ENCODE results near the gene RHBDL1.
A peak's percentile ranks its signal among the peaks of the same experiment; 100 is the strongest.
"Not testable (repeated sequence)": the region's sequence is repeated elsewhere in the genome, so short reads cannot be mapped to it uniquely, and the experiment has no call there.

RHBDL1 gene

DNA sequence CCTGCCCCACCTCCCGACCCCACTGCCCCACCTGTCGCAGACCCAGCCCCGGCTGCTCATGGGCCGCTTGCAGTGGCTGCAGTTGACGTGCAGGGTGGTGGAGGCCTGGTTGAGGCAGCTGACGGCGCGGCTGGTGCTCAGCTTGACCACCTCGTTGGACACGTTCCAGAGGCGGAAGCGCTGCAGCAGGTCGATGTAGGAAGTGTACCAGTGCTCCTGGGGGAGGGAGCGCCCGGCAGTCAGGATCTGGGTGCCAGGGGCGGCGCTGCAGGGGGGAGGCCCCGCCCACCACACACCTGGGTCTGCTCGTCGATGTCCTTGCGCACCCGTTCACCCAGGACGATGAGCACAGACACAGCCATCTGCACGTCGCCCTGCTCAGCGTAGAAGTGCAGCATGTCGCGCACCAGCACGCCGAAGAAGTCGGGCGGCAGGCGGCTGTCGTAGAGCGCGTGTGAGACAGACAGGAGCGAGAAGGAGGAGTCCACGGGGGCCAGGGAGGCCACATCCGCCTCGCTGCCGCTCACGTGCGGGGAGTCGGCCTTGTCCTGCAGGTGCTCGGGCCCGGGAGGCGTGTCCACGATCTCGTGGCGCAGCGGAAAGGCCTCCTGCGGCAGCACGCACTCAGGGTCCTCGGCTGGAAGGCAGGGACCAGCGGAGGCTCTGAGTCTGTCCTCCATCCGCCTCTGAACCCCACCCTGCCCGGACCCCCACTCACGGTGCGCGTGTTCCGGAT lies 9.7 kb downstream of the RHBDL1 start:
- DNase-seq (ENCODE audit: low read depth in 2 of 2), result no peak

GRCh38 chr16:685967-686366 lies 10.5 kb downstream of the RHBDL1 start:
- DNase-seq (ENCODE audit: low read depth in 2 of 2), result no peak

DNA sequence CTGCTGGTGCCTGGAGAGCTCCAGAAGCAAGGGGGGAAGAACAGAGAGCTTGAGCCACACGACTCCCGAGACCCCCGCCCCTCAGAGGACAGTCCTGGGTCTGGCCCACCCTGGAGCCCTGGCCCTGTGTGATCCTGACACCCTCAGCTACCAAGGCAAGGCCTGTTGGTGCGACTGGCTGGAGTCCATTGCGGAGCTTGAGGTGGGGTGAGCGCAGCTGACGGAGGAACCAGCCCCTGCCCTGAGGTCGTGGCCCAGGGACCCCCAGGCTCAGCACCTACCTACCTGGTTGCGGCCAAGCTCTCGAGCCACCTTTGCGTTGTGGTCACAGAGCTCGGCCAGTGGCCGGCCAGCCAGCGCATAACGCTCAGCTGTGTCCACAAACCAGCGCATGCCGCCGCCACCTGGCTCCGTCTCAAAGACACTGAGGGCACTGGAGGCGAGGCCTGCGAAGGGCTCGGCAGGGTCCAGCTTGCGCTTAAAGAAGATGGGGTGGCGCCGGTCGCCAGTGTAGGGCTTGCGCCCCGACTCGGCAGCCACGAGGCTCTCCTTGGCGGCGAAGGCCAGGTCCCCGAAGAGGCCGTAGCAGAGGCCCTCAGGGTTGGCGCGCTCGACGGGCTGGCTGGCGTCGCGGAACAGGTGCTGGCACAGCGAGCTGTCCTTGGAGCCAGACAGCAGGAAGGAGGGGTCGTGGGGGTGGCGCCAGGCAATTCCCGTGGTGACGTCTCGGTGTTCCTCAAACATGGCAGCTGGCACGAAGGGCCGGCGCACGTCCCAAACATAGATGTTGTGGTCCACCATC lies 11.2 kb downstream of the RHBDL1 start:
- DNase-seq (ENCODE audit: low read depth in 2 of 2), result no peak

- no peak for DNase-seq (ENCODE audit: low read depth in 2 of 2)
Measured at GRCh38 chr16:687499-687898, 12.0 kb downstream of the RHBDL1 start.

GRCh38 chr16:689175-689897 lies 13.9 kb downstream of the RHBDL1 start:
- DNase-seq (ENCODE audit: low read depth in 2 of 2), result no peak

DNA sequence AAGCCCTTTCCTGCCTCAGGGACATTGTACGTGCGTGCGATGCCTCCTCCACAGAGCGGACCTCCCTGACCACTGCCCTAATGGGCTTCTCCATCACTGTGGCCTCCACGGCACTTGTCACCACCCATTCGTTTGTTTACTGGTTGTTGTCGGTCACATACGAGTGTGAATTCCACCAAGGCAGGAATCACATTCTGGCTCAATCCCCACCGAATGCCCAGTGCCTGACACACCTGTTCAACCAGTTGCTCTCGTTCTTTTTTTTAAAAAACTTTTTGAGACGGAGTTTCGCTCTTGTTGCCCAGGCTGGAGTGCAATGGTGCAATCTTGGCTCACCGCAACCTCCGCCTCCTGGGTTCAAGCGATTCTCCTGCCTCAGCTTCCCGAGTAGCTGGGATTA lies 15.8 kb downstream of the RHBDL1 start:
- not testable (repeated sequence) for DNase-seq (ENCODE audit: low read depth in 2 of 2)

- no peak for DNase-seq (ENCODE audit: low read depth in 2 of 2)
Measured at GRCh38 chr16:692356-693108, 17.1 kb downstream of the RHBDL1 start.

DNA sequence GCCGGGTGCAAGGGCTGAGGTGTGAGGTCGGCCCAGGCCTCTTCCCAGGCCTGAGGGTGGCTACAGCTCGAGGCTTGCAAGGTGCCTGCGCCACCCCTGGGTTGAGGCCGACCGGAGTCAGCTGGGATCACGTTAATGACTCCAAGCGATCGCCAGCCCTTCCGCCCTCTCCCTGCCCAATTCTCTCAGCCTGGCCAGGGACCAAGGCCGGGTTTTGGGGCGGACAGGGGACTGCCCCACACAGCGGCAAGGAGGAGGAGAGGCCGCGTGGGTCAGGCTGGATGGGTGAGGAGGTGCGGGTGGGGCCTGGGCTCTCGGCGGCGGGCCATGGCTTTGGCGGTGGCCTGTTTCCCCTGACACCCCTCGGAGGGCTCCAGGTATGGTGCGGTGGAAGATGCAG lies 17.9 kb downstream of the RHBDL1 start:
- no peak for DNase-seq (ENCODE audit: low read depth in 2 of 2)

GRCh38 chr16:693766-694165 lies 18.3 kb downstream of the RHBDL1 start:
- no peak for DNase-seq (ENCODE audit: low read depth in 2 of 2)

- no peak for DNase-seq (ENCODE audit: low read depth in 2 of 2)
Measured at GRCh38 chr16:694187-694862, 18.9 kb downstream of the RHBDL1 start.

DNA sequence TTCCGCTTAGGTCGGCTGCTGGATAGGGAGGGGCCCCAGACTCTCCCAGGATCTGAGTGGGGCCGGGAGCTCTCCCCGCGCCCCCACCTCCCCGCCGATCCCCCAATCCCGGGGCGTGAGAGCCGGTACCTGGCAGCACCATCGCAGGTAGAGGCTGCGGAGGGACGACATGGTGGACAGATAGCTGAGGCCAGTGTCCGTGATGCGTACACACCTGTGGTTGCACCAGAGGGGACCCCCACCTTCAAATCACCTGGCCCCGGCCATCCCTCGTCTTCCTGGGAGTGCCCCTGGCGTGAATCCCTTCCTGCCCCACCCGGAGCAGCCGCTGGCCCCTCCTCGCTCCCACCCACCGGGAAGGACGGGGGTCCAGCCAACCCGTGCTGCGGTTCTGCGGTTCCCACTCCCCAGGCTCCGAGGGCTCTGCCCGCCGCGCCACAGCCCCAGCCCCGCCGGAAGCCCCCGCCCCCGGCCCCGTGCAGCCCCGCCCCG lies 19.4 kb downstream of the RHBDL1 start:
- no peak for DNase-seq (ENCODE audit: low read depth in 2 of 2)

GRCh38 chr16:695355-696089 lies 20.1 kb downstream of the RHBDL1 start:
- peak in 1 of 2 experiments; percentile 63 for DNase-seq (ENCODE audit: low read depth in 2 of 2)

DNA sequence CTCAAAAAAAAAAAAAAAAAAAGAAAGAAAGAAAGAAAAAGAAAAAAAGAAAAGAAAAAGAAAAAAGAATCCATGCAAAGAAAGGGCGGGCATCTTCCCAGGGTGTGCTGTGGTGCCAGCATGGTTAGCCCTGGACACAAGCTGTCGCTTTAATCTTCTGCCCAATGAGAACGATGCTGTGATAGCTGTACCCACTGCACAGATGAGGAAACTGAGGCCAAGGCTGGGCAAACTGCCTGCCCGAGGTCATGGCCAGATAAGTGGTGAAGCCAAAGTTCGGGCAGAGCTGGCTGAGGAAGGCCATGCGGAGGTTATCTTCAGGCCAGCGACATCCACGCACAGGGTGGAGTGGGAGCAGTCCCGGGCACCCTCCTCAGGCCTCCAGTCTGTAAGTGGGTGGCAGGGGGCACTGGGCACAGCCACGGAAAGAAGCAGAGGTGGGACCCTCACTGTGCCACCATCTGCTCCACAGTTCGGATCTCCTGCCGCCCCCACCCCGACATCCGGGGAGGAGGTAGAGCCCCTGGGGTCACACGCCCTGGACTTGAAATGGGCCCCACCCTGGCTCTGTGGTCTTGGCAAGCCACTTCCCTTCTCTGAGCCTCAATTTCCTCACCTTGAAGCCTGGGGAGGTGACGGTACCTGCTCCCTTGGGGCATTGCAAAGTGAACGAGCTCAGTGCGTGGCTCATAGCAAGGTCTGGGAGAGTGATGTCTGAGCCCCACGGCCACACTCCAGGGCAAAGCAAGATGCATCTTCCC lies 23.6 kb downstream of the RHBDL1 start:
- DNase-seq (ENCODE audit: low read depth in 2 of 2), result no peak

DNA sequence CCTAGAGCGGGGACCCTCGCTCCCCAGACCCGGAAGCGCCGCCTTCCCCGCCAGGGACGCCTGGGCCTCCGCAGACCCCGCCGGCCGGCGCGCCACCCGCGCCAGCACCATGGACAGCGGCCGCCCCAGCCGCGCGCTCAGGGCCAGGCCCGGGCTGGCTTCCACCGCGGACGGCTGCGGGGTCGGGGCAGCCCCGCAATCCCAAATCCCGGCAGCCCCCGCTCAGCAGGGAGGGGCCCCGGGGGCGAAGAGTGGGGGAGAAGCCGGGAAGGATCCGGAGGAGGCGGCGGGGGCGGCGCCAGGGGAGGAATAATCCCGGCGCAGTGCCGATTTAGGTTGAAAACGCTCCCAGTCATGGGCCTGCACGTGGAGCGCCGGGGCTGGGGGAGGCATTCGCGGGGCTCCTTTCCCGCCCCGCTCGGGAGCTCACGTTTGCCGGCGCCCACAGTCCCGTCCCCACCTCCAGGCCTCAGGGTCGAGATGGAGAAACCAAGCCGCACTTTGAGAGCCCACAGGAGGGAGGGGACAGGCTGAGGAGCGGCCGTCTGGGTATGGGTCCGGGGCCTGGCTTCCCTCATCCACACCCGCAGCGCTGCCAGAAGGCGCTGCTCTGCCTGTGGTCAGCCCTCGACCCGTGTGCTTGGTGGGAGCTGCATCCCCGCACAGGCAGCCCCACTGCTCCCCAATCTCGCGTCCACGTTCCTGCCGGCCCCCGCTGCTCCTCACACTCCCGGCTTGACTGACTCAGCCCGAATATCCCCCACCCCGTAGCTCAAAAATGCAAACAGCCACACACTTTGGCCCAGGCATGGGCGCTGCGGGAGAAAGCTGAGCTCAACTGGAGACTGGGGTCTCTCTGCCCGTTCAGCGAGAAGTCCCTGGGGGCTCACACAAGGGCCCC lies 25.5 kb downstream of the RHBDL1 start:
- DNase-seq (ENCODE audit: low read depth in 2 of 2), result no peak

DNA sequence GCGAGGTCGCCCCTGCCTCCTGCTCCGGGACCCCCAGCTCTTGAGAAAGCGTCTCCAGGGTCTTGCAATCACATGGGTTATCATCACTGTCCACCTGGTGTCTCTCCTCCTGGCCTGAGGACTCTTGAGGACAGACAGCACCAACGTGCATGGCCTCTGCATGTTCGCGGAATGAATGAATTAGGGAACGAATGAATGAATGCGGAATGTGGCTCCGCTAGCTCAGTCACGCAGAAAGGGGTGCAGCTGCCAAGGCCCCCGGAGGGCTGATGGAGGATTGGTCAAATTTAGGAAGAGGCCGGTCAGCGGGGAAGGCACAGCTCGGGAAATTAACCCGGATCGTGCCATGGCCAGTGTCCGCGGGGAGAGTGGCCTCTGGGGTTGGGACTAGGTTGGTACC lies 26.9 kb downstream of the RHBDL1 start:
- no peak for DNase-seq (ENCODE audit: low read depth in 2 of 2)

GRCh38 chr16:703406-703805 lies 27.9 kb downstream of the RHBDL1 start:
- no peak for DNase-seq (ENCODE audit: low read depth in 2 of 2)

DNA sequence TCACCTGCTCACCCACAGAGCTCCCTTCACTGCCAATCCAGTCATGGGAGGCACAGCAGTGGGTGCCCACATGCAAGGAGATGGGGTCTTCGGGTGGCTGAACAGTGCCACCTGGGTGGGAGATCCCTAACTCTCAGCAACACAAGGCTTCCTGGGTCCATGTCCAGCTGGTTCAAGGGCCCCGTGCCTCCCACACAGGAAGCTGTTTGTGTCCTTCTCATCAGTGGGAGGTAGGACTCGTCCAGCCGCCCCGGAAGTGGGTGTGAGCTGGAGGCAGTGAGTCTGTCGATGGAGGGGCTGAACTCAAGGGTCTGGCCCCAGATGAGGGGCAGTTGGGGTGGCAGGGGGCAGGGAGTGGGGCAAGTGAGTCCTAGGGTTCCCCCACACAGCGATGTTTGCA lies 28.6 kb downstream of the RHBDL1 start:
- no peak for DNase-seq (ENCODE audit: low read depth in 2 of 2)

GRCh38 chr16:704552-705380 lies 29.3 kb downstream of the RHBDL1 start:
- DNase-seq (ENCODE audit: low read depth in 2 of 2), result no peak

Data from stimulated activated CD4-positive, alpha-beta T cell treated with anti-CD3 and anti-CD28 coated beads, Interleukin-12 subunit alpha, Interleukin-12 subunit beta, amount 100 ng/mL, for 24 hours (primary cell).